ENCODE measurements around the gene CHD8. TPM values are rescaled to one million over a fixed set of nuclear protein-coding genes. Genes with fewer than 3 reads are reported as not detected.
"Not testable (repeated sequence)": the region's sequence is repeated elsewhere in the genome, so short reads cannot be mapped to it uniquely, and the experiment has no call there.

CHD8 gene
- polyA plus RNA-seq (ENCODE audit: insufficient read length): 44.8 TPM

GRCh38 chr14:21455912-21456667, at the start of gene CHD8:
CHD8 (minus strand) TSS chr14:21456123; CDS start chr14:21431643, 24,480 bp downstream.
- DNase-seq: peak; percentile 99

GRCh38 chr14:21505012-21505553, 49.2 kb upstream of the CHD8 start:
- DNase-seq: no peak

- DNase-seq: no peak
Measured at GRCh38 chr14:21503376-21503775, 47.5 kb upstream of the CHD8 start.

GRCh38 chr14:21501568-21501967, 45.6 kb upstream of the CHD8 start:
- no peak for DNase-seq

GRCh38 chr14:21498540-21499526, 42.9 kb upstream of the CHD8 start:
- DNase-seq: peak; percentile 23

GRCh38 chr14:21496453-21496852, 40.5 kb upstream of the CHD8 start:
- no peak for DNase-seq

GRCh38 chr14:21494902-21495762, 39.2 kb upstream of the CHD8 start:
- no peak for DNase-seq

GRCh38 chr14:21486640-21487087, 30.7 kb upstream of the CHD8 start:
- DNase-seq: no peak

GRCh38 chr14:21476925-21477681, 21.2 kb upstream of the CHD8 start, which contains the start of the genes RAB2B and TOX4:
RAB2B (minus strand) TSS chr14:21476959; CDS start chr14:21476872, 87 bp downstream.
TOX4 (plus strand) TSS chr14:21477195; CDS start chr14:21477279, 84 bp downstream.
- DNase-seq: peak; percentile 99

- no peak for DNase-seq
Measured at GRCh38 chr14:21476523-21476924, 20.6 kb upstream of the CHD8 start.

GRCh38 chr14:21475767-21476522, 20.0 kb upstream of the CHD8 start:
- no peak for DNase-seq

GRCh38 chr14:21467616-21468015, 11.7 kb upstream of the CHD8 start:
- no peak for DNase-seq

- no peak for DNase-seq
Measured at GRCh38 chr14:21455592-21455911, 371 bp downstream of the CHD8 start.

GRCh38 chr14:21454843-21455544, 929 bp downstream of the CHD8 start:
- no peak for DNase-seq

- DNase-seq: no peak
Measured at GRCh38 chr14:21449899-21450216, 6.1 kb downstream of the CHD8 start.

- DNase-seq: not testable (repeated sequence)
Measured at GRCh38 chr14:21442657-21443056, 13.3 kb downstream of the CHD8 start.

- no peak for DNase-seq
Measured at GRCh38 chr14:21440859-21441258, 15.1 kb downstream of the CHD8 start.

- peak; percentile 99 for DNase-seq
Measured at GRCh38 chr14:21437063-21437901, 18.6 kb downstream of the CHD8 start.

GRCh38 chr14:21436567-21437062, 19.3 kb downstream of the CHD8 start:
- no peak for DNase-seq
